HEK293T (cell line): ENCODE measurements around the gene FGF22.
"Not testable (repeated sequence)": the region's sequence is repeated elsewhere in the genome, so short reads cannot be mapped to it uniquely, and the experiment has no call there.

Source experiments
- CTCF ChIA-PET: fragments of 350-600 bp; formaldehyde crosslinking; extraction: SDS; loops from one replicate; lab custom pipeline; 2021; ENCODE audit warnings: antibody characterized with exemption, inconsistent platforms; lab: Yijun Ruan, JAX
- POLR2A ChIA-PET: fragments of 350-600 bp; formaldehyde crosslinking; extraction: SDS; loops from one replicate; lab custom pipeline; 2020; ENCODE audit warnings: antibody characterized with exemption, inconsistent platforms; lab: Yijun Ruan, JAX
- DNase-seq: peaks from one replicate; pipeline ENCODE4 v3.0.0; 2012; ENCODE audit warnings: mixed read lengths; ENCODE audit errors: extremely low spot score
- ARNT ChIP-seq: fragments of 450-650 bp; IDR thresholded peaks from 2 replicates; pipeline ENCODE4 v1.6.1; 2017; ENCODE audit warnings: mild to moderate bottlenecking
- BHLHE40 ChIP-seq: fragments of 450-650 bp; IDR thresholded peaks from 2 replicates; pipeline ENCODE4 v1.6.1; 2016; ENCODE audit warnings: mild to moderate bottlenecking, moderate library complexity, borderline replicate concordance
- ELF4 ChIP-seq: fragments of 450-650 bp; IDR thresholded peaks from 2 replicates; pipeline ENCODE4 v1.6.1; 2017; ENCODE audit warnings: antibody characterized with exemption
- FOXK2 ChIP-seq: fragments of 450-650 bp; IDR thresholded peaks from 2 replicates; pipeline ENCODE4 v1.6.1; 2016; ENCODE audit warnings: mild to moderate bottlenecking
- FOXM1 ChIP-seq: fragments of 450-650 bp; IDR thresholded peaks from 2 replicates; pipeline ENCODE4 v1.6.1; 2017; ENCODE audit warnings: mild to moderate bottlenecking, borderline replicate concordance
- HDGF ChIP-seq: fragments of 450-650 bp; IDR thresholded peaks from 2 replicates; pipeline ENCODE4 v1.6.1; 2017; ENCODE audit warnings: antibody characterized with exemption, borderline replicate concordance
- L3MBTL2 ChIP-seq: fragments of 450-650 bp; conservative IDR thresholded peaks from 2 replicates; pipeline ENCODE4 v1.6.1; 2016; ENCODE audit warnings: mild to moderate bottlenecking
- NFRKB ChIP-seq: fragments of 450-650 bp; IDR thresholded peaks from 2 replicates; pipeline ENCODE4 v1.6.1; 2016; ENCODE audit warnings: mild to moderate bottlenecking, moderate library complexity
- SP1 ChIP-seq: fragments of 450-650 bp; IDR thresholded peaks from 2 replicates; pipeline ENCODE4 v1.6.1; 2017
- SUZ12 ChIP-seq: fragments of 450-650 bp; IDR thresholded peaks from 2 replicates; pipeline ENCODE4 v1.6.1; 2016; ENCODE audit warnings: mild to moderate bottlenecking
- TARDBP ChIP-seq: fragments of 450-650 bp; IDR thresholded peaks from 2 replicates; pipeline ENCODE4 v1.6.1; 2016
- ZNF384 ChIP-seq: fragments of 450-650 bp; IDR thresholded peaks from 2 replicates; pipeline ENCODE4 v1.6.1; 2016
- TF ChIP-seq, protein P1 (sequence below): fragments of 450-650 bp; IDR thresholded peaks from 2 replicates; pipeline ENCODE4 v1.6.1; 2016

Gene FGF22

DNA sequence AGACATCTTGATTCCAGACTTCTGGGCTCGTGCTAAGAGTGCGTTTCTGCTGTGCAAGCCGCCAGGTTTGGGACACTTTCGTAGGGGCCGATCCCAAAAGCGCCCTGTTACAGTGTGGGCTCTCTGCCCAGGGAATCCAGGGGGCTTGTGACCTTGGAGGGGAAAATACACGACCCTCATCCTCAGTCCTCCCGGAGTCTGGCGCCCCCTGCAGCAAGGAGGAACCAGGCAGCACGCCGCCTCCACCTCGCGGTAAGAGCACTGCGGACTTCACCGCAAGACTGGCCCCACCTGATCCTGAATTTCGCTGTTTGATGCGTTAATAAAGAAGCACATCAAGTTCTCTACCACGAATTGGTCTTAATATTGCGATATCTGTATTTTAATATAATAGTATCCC lies 11.5 kb upstream of the FGF22 start:
- POLR2A ChIA-PET = no interaction called here
- DNase-seq = no peak
- TF ChIP-seq SP1 (no peak), NFRKB (no peak), FOXM1 (no peak), TARDBP (no peak)
- TF ChIP-seq, protein P1, sequence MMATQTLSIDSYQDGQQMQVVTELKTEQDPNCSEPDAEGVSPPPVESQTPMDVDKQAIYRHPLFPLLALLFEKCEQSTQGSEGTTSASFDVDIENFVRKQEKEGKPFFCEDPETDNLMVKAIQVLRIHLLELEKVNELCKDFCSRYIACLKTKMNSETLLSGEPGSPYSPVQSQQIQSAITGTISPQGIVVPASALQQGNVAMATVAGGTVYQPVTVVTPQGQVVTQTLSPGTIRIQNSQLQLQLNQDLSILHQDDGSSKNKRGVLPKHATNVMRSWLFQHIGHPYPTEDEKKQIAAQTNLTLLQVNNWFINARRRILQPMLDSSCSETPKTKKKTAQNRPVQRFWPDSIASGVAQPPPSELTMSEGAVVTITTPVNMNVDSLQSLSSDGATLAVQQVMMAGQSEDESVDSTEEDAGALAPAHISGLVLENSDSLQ = no peak
- CTCF ChIA-PET = interaction anchor here (0.5 kb wide), 1 partner anchor 42 kb away, joined by 3 read pairs; no protein-coding TSS in a partner anchor

DNA sequence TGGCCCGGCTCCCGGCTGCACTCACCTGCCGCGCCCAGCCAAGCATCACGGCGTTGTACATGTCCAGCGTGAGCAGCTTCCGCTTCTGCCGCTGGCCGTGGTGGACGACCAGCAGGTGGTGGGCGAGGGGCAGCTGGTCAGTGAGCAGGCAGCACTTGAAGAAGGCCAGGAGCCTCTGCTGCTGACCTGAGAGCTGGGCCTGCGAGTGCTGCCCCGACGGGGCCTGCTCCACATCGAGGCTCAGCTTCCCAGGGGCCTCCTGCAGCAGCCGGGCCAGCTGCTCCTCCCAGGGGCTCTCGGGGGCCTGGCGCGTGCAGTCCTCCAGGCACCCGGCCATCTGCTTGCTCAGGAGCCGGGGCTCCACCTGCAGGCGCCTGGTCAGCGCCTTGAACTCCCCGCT lies 10.2 kb upstream of the FGF22 start:
- CTCF ChIA-PET, POLR2A ChIA-PET: not testable (repeated sequence)

DNA sequence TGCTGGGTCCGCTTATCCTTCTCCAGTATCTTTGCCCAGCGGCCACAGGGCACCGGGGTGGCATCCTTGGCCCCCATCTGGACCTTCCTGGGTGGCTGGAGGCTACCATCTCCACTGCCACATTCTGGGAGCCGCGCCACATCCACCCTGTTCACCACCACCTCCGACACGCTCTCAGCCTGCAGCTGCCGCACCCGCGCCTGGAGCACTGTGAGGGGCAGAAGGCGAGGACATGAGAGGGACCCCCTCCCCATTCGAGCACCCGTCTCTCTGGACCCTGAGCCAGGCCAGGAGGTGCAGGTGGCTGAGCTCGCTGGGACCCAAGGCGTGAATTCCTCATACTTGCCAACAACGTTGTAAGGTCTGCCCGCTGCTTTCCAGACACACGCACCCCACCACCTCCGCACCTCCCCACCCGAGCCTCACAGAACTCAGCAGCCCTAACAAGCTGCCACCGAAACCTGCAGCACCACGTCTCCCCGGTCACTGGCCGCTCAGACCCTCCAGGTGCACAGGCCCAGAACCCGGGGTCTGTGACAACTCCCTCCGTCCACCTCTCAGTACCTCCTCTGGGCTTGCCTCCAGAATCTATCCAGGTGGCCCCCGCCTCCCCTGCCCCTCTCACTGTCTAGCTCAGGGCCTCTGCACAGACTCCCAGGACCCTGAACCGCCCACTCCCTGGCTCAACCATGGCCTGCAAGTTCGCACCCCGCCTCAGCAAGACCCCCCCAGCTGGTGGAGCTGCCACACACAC lies 9.5 kb upstream of the FGF22 start:
- CTCF ChIA-PET = no interaction called here
- TF ChIP-seq FOXK2 (no peak), TARDBP (no peak), SP1 (no peak), ELF4 (no peak), NFRKB (no peak), HDGF (no peak), BHLHE40 (no peak), FOXM1 (no peak), L3MBTL2 (no peak), ZNF384 (no peak), SUZ12 (no peak), ARNT (no peak)
- TF ChIP-seq, protein P1 = no peak
- DNase-seq = no peak
- POLR2A ChIA-PET = no interaction called here

More for the DNA sequence above, 10.2 kb upstream of the FGF22 start:
- DNase-seq = not testable (repeated sequence)

DNA sequence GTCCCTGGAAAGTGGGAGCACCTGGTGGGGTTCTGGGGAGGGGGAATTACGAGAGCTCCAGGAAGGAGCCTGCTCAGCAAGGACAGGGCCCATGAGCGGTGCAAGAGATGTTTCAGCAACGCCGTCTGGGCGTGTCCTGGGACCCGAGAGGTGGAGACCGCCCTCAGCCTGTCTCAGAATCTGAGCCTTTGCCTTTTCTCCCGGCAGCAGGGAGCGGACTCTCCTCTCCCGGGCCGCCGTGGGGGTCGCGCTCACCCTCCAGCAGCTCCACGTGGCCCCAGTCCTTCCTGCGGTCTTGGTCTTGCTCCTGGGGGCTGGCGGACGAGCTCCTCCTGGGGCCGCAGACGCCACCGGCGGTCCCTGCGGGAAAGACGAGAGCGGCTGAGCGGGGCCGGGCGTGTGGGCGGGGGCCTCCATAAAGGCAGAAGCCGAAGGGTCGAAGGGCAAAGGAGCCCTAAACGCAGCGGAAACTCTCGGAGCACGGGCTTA lies 7.1 kb upstream of the FGF22 start:
- peak; percentile 68 for DNase-seq
- TF ChIP-seq ARNT (no peak), FOXK2 (no peak), ELF4 (no peak), HDGF (no peak), SP1 (no peak), ZNF384 (no peak), TARDBP (no peak)
- CTCF ChIA-PET = no interaction called here
- POLR2A ChIA-PET = no interaction called here

DNA sequence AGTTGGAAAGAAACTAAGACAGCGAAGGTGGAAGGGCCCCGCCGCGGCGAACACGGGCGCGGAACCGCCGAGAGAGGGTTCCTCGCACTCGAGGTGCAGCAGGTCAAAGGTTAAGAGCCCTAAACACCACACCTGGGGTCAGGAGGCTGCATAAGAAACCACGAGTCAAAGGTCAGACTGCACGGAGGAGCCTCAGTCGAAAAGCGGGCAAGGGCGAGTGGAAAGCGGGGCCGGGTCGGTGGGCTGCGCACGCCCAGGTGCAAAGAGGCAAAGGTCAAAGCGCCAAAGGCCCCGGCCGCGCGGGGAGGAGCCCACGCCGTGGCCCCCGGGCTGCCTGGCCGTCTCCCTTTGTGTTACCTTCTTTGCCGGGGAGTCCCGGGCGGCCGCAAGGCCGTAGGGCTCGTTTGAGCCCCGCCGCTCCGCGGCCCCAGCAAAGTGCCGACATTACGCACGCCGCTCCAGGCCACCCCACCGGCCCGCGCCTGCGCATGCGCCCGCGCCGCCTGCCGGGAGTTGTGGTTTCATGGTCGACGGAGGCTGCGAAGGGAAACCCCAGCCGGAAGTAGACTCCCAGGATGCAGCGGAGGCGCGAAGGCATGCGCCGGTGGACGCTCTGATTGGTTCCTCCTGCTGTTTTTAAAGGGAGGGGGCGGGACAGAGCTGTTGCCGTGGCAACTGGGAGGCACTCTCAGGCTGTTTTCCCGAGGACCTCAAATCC lies 6.5 kb upstream of the FGF22 start, which contains the start of gene POLRMT:
POLRMT (minus strand) TSS at position 470 of the 718 bp plus-strand sequence; CDS start at position 445, 25 bp downstream.
- peak; percentile 100 for DNase-seq
- CTCF ChIA-PET = no interaction called here
- TF ChIP-seq ELF4 (peak; percentile 67), SP1 (no peak), L3MBTL2 (peak; percentile 88), TARDBP (no peak)
- TF ChIP-seq, protein P1 = peak; percentile 98
- POLR2A ChIA-PET = interaction anchor here (0.7 to 2.2 kb wide), 3 partner anchors 9 to 172 kb away, joined by 3 to 8 read pairs (median 4); partner anchors contain the start of gene RNF126

DNA sequence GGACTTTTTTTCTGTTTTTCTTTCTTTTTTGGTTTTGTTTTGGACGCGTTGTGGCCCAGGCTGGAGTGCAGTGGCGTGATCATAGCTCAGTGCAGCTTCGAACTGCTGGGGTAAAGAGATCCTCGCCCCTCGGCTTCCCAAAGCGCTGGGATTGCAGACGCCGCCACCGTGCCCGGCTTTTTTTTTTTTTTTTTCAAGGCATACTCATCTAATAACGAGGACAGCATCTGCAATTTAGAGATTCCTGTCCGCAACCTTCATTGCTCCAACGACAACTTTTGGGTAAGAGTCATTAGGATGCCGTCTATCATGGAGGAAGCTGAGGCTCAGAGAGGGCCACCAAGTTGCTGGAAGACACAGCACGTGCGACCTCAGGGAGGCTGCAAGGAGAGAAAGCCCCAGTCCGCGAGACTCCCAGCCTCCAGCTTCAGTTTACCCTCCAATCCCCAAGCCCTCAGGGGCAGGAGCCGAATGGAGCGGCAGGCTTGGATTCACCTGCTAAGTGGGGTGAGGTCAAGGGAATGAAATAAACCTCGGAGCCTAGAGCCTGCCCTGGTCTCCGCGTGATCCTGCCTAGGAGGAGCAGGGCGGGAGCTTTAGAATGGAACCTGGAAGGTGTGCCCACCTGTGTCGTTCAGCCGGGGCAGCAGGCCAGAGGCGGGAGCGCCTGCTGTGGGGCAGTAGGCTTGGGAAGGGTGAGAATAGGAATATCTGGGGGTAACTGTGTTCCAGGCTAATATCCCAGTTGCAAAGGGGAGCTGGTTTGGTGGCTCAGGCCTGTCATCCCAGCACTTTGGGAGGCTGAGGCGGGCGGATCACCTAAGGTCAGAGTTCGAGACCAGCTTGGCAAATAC lies 5.7 kb upstream of the FGF22 start:
- CTCF ChIA-PET = no interaction called here
- POLR2A ChIA-PET = interaction anchor here (0.7 to 2.2 kb wide), 5 partner anchors 9 to 173 kb away, joined by 3 to 8 read pairs (median 3); partner anchors contain the start of gene RNF126
- TF ChIP-seq ZNF384 (peak; percentile 89), NFRKB (no peak), HDGF (no peak), ELF4 (no peak)
- DNase-seq = no peak
